Astrocyte (in vitro differentiated cells and primary cell): ENCODE results near the gene GEN1. TPM values are rescaled to one million over a fixed set of nuclear protein-coding genes. Genes with fewer than 3 reads are reported as not detected.

Experiments
- DNase-seq: peaks from one replicate; pipeline ENCODE4 v3.0.0-alpha.2; 2010; ENCODE audit warnings: low read depth
- FAIRE-seq: peaks from 2 replicates; lab custom pipeline; 2011; peaks lifted over from hg19 to GRCh38; lab: Jason Lieb, UNC
- H2AFZ ChIP-seq: 2 replicates; pipeline ENCODE4 v1.6.0; 2012; ENCODE audit warnings: low read depth, low read length, inconsistent platforms
- H3K27ac ChIP-seq: 2 replicates; pipeline ENCODE4 v1.5.1; 2011; ENCODE audit warnings: low read depth, low read length, inconsistent platforms
- H3K27me3 ChIP-seq: 2 replicates; pipeline ENCODE4 v1.6.0; 2011; ENCODE audit warnings: low read length, inconsistent platforms; ENCODE audit not compliant: insufficient read depth
- H3K36me3 ChIP-seq: 2 replicates; pipeline ENCODE4 v1.5.1; 2011; ENCODE audit warnings: low read length, inconsistent platforms; ENCODE audit not compliant: insufficient read depth
- H3K4me1 ChIP-seq: 2 replicates; pipeline ENCODE4 v1.5.1; 2011; ENCODE audit warnings: low read length, inconsistent platforms; ENCODE audit not compliant: insufficient read depth
- H3K4me2 ChIP-seq: 2 replicates; pipeline ENCODE4 v1.6.0; 2012; ENCODE audit warnings: low read length, inconsistent platforms
- H3K4me3 ChIP-seq: 2 replicates; pipeline ENCODE4 v1.5.1; 2011; ENCODE audit warnings: low read depth, mild to moderate bottlenecking, low read length, inconsistent platforms; ENCODE audit not compliant: insufficient read depth
- H3K79me2 ChIP-seq: 2 replicates; pipeline ENCODE4 v1.6.0; 2012; ENCODE audit warnings: mild to moderate bottlenecking, low read length, inconsistent platforms; ENCODE audit not compliant: insufficient read depth
- H3K9ac ChIP-seq: 2 replicates; pipeline ENCODE4 v1.6.0; 2012; ENCODE audit warnings: mild to moderate bottlenecking, low read length, inconsistent platforms
- H3K9me3 ChIP-seq: 2 replicates; pipeline ENCODE4 v1.5.1; 2012; ENCODE audit warnings: low read depth, mild to moderate bottlenecking, low read length, inconsistent platforms; ENCODE audit not compliant: insufficient read depth
- H4K20me1 ChIP-seq: 2 replicates; pipeline ENCODE4 v1.6.0; 2012; ENCODE audit warnings: low read length, inconsistent platforms; ENCODE audit not compliant: insufficient read depth
- H3K27ac Mint-ChIP-seq: one replicate; pipeline ENCODE4 v1.8.0; 2021; ENCODE audit warnings: mild to moderate bottlenecking, mixed read lengths; ENCODE audit not compliant: unreplicated experiment
- H3K27me3 Mint-ChIP-seq: one replicate; pipeline ENCODE4 v1.8.0; 2021; ENCODE audit warnings: low read depth, mixed read lengths; ENCODE audit not compliant: unreplicated experiment
- H3K36me3 Mint-ChIP-seq: one replicate; pipeline ENCODE4 v1.8.0; 2021; ENCODE audit warnings: low read depth, mixed read lengths; ENCODE audit not compliant: unreplicated experiment
- H3K4me1 Mint-ChIP-seq: one replicate; pipeline ENCODE4 v1.8.0; 2021; ENCODE audit warnings: low read depth, mixed read lengths; ENCODE audit not compliant: unreplicated experiment
- H3K4me3 Mint-ChIP-seq: one replicate; pipeline ENCODE4 v1.8.0; 2021; ENCODE audit warnings: mild to moderate bottlenecking, moderate library complexity, mixed read lengths; ENCODE audit not compliant: unreplicated experiment
- H3K9me3 Mint-ChIP-seq: one replicate; pipeline ENCODE4 v1.8.0; 2021; ENCODE audit warnings: mild to moderate bottlenecking, mixed read lengths; ENCODE audit not compliant: unreplicated experiment
- CTCF ChIP-seq: IDR thresholded peaks from 2 replicates; pipeline ENCODE4 v1.5.1; 2011; ENCODE audit warnings: low read depth, mild to moderate bottlenecking, inconsistent platforms, low read length, moderate library complexity; ENCODE audit not compliant: insufficient read depth
- EZH2 ChIP-seq: IDR thresholded peaks from 2 replicates; pipeline ENCODE4 v1.6.1; 2012; ENCODE audit warnings: mild to moderate bottlenecking, low read length, inconsistent platforms; ENCODE audit not compliant: insufficient read depth
- total RNA-seq: library from RNA; stranded (reverse); gene quantifications from 2 replicates; pipeline ENCODE4 v1.2.1, GENCODE V29; 2021

GEN1 gene
- total RNA-seq, 1 donor from 2014 or later = 9.1 TPM

GRCh38 chr2:17814601-17815000, 60.7 kb downstream of the GEN1 start:
- no peak overlapping the region for H3K9ac ChIP-seq
- no peak for TF ChIP-seq CTCF
- TF ChIP-seq EZH2 = no peak
- H3K4me1 Mint-ChIP-seq = peaks cover 27% of the 10 kb centered on the region

GRCh38 chr2:17815468-17816184, 61.7 kb downstream of the GEN1 start:
- DNase-seq = no peak
- peaks cover 27% of the 10 kb centered on the region for H3K4me1 Mint-ChIP-seq
- H3K36me3 Mint-ChIP-seq = no peaks in the 10 kb centered on the region

More at GRCh38 chr2:17814601-17815000, 60.7 kb downstream of the GEN1 start:
- Histone ChIP-seq H3K36me3 (no peaks in the 10 kb centered on the region), H4K20me1 (no peaks in the 10 kb centered on the region), H3K4me1 (peaks cover 3% of the 10 kb centered on the region), H3K9me3 (no peaks in the 10 kb centered on the region), H3K79me2 (no peaks in the 10 kb centered on the region), H3K27ac (no peak overlapping the region), H3K4me3 (no peak overlapping the region), H3K27me3 (no peaks in the 10 kb centered on the region), H3K4me2 (no peak overlapping the region), H2AFZ (no peak overlapping the region)
- Mint-ChIP-seq H3K36me3 (no peaks in the 10 kb centered on the region), H3K27ac (no peak overlapping the region), H3K4me3 (no peak overlapping the region), H3K27me3 (no peaks in the 10 kb centered on the region), H3K9me3 (no peaks in the 10 kb centered on the region)
- DNase-seq (no peak), FAIRE-seq (no peak)

More at GRCh38 chr2:17815468-17816184, 61.7 kb downstream of the GEN1 start:
- Mint-ChIP-seq H3K9me3 (no peaks in the 10 kb centered on the region), H3K27me3 (no peaks in the 10 kb centered on the region), H3K4me3 (no peak overlapping the region), H3K27ac (peak overlapping the region; percentile 73)
- TF ChIP-seq EZH2 (no peak), CTCF (no peak)
- H4K20me1 ChIP-seq = no peaks in the 10 kb centered on the region
- no peak for FAIRE-seq
- no peaks in the 10 kb centered on the region for H3K27me3 ChIP-seq
- no peaks in the 10 kb centered on the region for H3K79me2 ChIP-seq
- no peaks in the 10 kb centered on the region for H3K36me3 ChIP-seq
- H3K9ac ChIP-seq = no peak overlapping the region
- no peak overlapping the region for H3K27ac ChIP-seq
- no peak overlapping the region for H3K4me2 ChIP-seq
- peak overlapping the region; percentile 32 for H2AFZ ChIP-seq
- H3K9me3 ChIP-seq = no peaks in the 10 kb centered on the region
- H3K4me1 ChIP-seq = peaks cover 3% of the 10 kb centered on the region
- H3K4me3 ChIP-seq = no peak overlapping the region
